Right ventricle myocardium superior (tissue), 1 donor: ENCODE measurements around the gene AVL9. TPM values are rescaled to one million over a fixed set of nuclear protein-coding genes. Genes with fewer than 3 reads are reported as not detected.

ENCODE experiments used
- ATAC-seq: fragments of 200-7000 bp; cut with Tn5 transposase; one replicate; pipeline ENCODE4 v1.9.1; 2020; ENCODE audit warnings: mild to moderate bottlenecking; ENCODE audit not compliant: poor library complexity
- DNase-seq: peaks from one replicate; pipeline ENCODE4 v3.0.0-alpha.2; 2020
- intact Hi-C: fragments of 100-400 bp; cut with DNase I; formaldehyde crosslinking; loops from one replicate; pipeline ENCODE4 v1.11.2; 2022
- total RNA-seq: library from RNA; stranded (reverse); fragmentation: NEBNext Ultra II Directional; extraction: Animal tissue kit (Norgen Biotek cat#: 25700); gene quantifications from one replicate; pipeline ENCODE4 v1.2.1, GENCODE V29; 2021
- donor health status: DM: no; HTN: yes; CAD: no; lungs with severe emphysema.

The AVL9 gene
- total RNA-seq, 1 donor from 2014 or later: 13.8 TPM

- DNase-seq: no peak
- intact Hi-C loops: no loop called here
- ATAC-seq: no peak
These were observed 27.6 kb downstream of the AVL9 start for GRCh38 chr7:32522746-32523530.

GRCh38 chr7:32524631-32525030, 29.3 kb downstream of the AVL9 start:
- ATAC-seq (no peak), DNase-seq (no peak)
- intact Hi-C loops: no loop called here

DNA sequence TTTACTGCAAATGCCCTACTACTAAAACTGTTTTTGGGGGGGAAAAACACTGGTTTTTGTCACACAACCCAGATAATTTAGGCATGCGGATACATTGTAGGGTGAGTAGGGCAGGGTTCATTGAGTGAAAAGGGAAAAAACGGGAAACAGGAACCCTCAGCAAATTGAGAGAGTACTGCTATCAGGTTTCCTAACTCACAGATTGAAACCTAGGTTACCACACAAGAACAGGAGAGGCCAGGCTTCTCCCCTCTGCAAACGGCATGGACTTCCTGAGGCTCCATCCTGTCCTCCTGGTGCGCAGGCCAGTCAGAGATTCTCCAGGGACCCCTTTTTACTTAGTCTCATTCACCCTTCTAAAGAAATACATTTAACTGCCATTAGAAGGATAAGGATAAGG, 30.6 kb downstream of the AVL9 start:
- no peak for DNase-seq
- no peak for ATAC-seq
- intact Hi-C loops: no loop called here

- ATAC-seq: no peak
- intact Hi-C loops: no loop called here
- no peak for DNase-seq
These were observed 36.1 kb downstream of the AVL9 start for GRCh38 chr7:32531402-32531801.

DNA sequence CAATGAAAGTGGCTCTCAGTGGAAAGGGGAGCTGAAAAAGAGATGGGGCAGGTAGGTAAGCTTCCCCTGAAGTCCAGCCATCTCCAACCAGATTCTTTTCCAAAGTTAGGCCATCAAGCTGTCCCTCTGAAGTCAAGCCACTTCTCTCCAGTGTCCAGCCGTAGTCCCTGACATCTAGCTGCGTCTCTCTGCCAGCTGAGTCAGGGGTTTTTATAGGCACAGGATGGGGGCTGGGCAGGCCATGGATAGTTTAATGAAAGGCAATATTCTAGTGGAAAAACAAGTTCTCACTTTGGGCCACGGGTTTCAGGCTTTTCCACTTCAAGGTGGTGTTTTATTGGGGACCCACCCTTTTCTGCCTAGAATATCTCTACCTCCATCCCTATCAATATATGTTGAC, 36.8 kb downstream of the AVL9 start:
- intact Hi-C loops: no loop called here
- ATAC-seq (no peak), DNase-seq (no peak)

DNA sequence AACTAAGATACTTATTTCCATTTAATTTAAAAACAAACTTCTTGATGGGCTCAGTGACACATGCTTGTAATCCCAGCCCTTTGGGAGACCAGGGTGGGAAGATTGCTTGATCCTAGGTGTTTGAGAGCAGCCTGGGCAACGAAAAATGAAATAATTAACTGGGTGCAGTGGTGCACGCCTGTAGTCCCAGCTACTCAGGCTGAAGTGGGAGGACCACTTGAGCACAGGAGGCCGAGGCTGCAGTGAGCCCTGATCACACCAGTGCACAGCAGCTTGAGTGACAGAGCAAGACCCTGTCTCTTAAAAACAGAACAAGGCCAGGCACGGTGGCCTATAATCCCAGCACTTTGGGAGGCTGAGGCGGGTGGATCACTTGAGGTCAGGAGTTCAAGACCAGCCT, 37.4 kb downstream of the AVL9 start:
- ATAC-seq (no peak), DNase-seq (no peak)
- intact Hi-C loops: no loop called here

DNA sequence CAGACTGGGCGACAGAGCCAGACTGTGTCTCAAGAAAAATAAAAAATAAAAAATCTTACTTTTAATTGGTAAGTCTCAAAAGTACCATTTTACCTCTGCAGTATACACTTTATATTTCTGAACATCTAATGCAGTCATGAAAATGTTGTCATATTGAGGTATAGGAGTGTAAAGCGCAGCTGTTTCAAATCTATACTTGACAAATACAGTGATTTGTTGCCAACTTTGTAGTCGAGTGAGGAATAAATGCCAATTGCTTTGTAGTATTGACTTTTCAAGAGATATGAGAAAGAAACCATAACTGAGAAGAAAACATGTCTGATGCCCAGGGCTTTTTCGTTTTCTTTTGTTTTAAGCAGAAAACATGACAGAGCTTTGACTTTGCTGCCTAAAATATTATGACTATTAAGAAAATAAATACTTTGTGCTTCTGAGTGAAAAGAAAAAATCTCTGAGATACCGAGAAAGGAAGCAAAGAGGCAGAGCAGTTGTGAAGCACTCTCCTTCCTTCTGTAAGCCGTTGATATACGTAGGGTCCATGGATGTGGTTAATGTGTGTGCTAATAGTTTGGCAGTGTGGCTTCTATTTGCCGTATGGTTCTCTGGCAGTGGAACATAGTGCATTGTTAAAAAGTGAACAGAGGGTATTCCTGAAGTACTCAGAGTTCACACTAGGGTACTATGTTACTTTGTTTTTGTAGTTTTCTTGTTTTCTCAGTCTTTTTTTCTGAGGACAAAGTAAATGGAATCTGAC, 38.2 kb downstream of the AVL9 start:
- DNase-seq (no peak), ATAC-seq (no peak)
- intact Hi-C loops: no loop called here

GRCh38 chr7:32535162-32535702, 39.9 kb downstream of the AVL9 start:
- ATAC-seq (no peak), DNase-seq (no peak)
- intact Hi-C loops: no loop called here

- DNase-seq: no peak
- ATAC-seq: no peak
- intact Hi-C loops: no loop called here
These were observed 40.7 kb downstream of the AVL9 start for GRCh38 chr7:32536016-32536415.

DNA sequence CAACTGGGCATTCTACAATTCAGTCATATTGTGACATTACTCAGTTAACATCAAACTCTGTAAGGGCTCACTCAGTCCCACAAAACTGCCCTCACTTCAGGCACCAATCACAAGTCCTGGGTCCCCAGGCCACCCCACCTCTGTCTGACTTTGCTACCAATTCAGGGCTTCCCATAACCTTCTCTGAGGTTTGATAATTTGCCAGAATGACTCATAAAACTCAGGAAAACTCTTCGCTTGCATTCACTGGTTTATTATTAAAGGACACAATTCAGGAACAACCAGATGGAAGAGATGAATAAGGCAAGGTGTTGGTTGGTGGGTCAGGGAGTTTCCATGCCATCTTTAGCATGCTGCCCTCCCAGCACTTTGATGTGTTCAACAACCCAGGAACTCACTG, 41.3 kb downstream of the AVL9 start:
- DNase-seq (no peak), ATAC-seq (peak; percentile 10)
- intact Hi-C loops: no loop called here

DNA sequence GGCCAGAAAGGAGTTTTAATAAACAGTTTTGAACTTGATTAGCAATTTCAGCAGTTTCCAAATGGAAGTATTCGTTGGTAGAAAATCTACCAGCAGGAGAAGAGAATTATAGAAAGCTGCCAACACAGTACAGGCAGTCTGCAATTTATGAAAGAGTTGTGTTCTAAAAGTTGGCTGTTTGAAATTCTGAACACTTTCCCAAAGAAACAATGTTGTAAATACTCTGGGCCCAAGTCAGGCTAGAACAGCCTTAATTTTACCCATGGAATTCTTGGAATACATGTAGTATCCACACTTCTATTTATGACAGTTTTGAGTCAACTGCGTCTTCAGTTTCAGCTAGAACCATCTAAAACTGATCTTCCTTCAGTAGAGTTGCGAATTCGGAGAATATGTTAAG, 42.5 kb downstream of the AVL9 start:
- ATAC-seq: no peak
- intact Hi-C loops: no loop called here
- no peak for DNase-seq

DNA sequence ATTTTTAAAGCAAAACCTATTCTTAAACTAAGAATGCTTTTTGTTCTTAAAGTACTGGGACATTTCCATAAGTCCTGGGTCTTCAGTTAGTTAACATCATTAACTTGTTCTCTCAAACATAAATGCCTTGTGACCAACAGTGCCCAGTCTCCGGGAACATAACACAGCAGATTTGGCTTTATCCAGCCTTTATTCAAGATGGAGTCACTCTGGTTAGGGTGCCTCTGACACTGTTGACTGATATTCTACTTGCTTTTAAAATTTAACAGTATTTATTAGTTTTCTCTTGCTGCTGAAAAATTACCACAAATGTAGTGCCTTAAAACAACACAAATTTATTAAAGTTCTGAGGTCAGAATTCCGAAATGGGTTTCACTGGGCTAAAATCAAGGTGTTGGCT, 44.1 kb downstream of the AVL9 start:
- intact Hi-C loops: no loop called here
- DNase-seq (no peak), ATAC-seq (no peak)

DNA sequence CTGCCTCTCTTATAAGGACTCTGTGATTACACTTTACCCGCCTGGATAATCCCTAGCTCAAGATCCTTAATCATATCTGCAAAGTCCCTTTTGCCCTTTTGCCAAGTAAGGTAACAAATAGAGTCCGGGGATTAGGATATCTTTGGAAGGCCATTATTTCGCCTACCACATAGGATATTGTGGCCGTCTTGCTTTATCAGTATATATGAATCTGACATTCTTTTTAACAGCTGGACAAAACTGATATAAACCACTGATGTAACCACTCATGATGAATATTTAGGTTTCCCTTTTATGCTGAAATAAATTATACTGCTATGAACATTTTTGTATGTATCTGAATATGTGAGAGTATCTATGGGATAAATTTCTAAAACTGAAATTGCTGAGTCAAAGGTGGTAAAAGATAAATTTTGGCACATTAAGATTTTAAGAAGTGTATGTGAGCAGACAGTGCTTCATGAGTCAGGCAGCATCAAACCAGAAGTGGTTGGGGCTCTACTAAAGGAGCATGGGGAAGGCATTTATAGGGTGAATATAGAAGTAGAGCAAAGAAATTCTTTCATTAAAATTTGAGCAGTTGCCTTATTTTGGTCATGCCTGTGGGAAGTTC, 44.7 kb downstream of the AVL9 start:
- intact Hi-C loops: no loop called here
- ATAC-seq (no peak), DNase-seq (no peak)

GRCh38 chr7:32542595-32542994, 47.3 kb downstream of the AVL9 start:
- ATAC-seq: no peak
- intact Hi-C loops: no loop called here
- no peak for DNase-seq

DNA sequence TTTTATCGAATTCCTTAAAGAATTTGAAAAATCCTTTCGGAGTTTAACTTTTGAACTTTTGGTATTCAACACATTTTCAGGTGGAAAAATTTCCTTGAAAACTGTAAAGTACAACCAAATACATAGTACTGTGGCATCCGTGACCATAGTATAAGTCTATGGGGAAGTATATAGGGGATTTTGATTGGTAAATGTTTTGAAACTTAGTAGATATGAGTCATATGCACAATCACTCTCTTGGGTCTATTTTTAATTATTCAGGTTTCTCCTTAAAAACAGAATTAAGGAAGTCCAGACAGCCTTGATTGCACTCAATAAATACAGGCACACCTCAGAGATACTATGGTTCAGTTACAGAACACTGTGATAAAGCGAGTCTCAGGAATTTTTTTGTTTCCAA, 64.2 kb downstream of the AVL9 start:
- ATAC-seq: no peak
- intact Hi-C loops: no loop called here
- DNase-seq: no peak

DNA sequence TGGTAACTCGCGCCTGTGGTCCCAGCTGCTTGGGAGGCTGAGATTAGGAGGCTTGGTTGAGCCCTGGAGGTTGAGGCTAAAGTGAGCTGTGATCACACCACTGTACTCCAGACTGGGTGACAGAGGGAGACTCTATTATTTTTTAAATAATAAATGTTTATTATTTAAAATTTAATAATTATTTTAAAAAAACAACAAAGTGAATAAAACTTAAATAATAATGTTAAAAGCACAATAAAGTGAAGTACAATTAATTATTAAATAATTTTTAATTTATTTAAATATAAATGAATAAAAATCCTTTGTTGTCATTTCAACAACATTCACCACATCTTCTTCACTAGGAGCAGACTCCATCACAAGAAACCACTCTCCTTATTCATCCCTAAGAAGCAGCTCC, 64.8 kb downstream of the AVL9 start:
- intact Hi-C loops: no loop called here

GRCh38 chr7:32561613-32562012, 66.3 kb downstream of the AVL9 start:
- DNase-seq (no peak), ATAC-seq (no peak)
- intact Hi-C loops: no loop called here

More for the DNA sequence above, 64.8 kb downstream of the AVL9 start:
- no peak for ATAC-seq
- DNase-seq: no peak

GRCh38 chr7:32564542-32564941, 69.3 kb downstream of the AVL9 start:
- ATAC-seq (peak; percentile 51), DNase-seq (no peak)
- intact Hi-C loops: no loop called here

GRCh38 chr7:32569388-32570289, 74.3 kb downstream of the AVL9 start:
- no peak for ATAC-seq
- intact Hi-C loops: no loop called here
- no peak for DNase-seq
